ENCODE measurements around the gene PCGF1.

GRCh38 chr2:74504591-74504990 is 2.9 kb downstream of the PCGF1 start:
- TF ChIP-seq POLR2A (IDR thresholded peaks at IDR 0.05; ENCODE audit: low read depth, low read length) (no peak), POLR2AphosphoS5 (IDR thresholded peaks at IDR 0.05; ENCODE audit: low read depth, low read length) (no peak), TAF1 (IDR thresholded peaks at IDR 0.05; ENCODE audit: borderline replicate concordance, low read depth, low read length) (no peak)
